AG04449 (cell line): ENCODE data around the gene GPBAR1.

Source experiments
- CTCF ChIA-PET: fragments of 350-600 bp; formaldehyde crosslinking; extraction: SDS; loops from one replicate; lab custom pipeline; 2021; ENCODE audit warnings: antibody characterized with exemption; lab: Yijun Ruan, JAX
- POLR2A ChIA-PET: fragments of 400-600, 350-600 bp; formaldehyde crosslinking; extraction: SDS; loops from one replicate; lab custom pipeline; 2020; ENCODE audit warnings: antibody characterized with exemption, inconsistent platforms; lab: Yijun Ruan, JAX
- DNase-seq: peaks from one replicate; pipeline ENCODE4 v3.0.0-alpha.2; 2010; ENCODE audit warnings: low read depth, low spot score
- H3K4me3 ChIP-seq: 2 replicates; pipeline ENCODE4 v1.5.1; 2011; ENCODE audit warnings: low read depth, mild to moderate bottlenecking, control low read depth, low read length
- CTCF ChIP-seq: IDR thresholded peaks from one replicate; pipeline ENCODE4 v1.5.1; 2011; ENCODE audit warnings: mild to moderate bottlenecking, moderate library complexity, low read length, control low read depth, inconsistent platforms; ENCODE audit not compliant: insufficient read depth; ENCODE audit errors: missing control alignments

The GPBAR1 gene

GRCh38 chr2:218290316-218291261 is 29.8 kb downstream of the GPBAR1 start:
- CTCF ChIA-PET = interaction anchor here (0.7 to 11.8 kb wide), 13 partner anchors 9 to 176 kb away, joined by 3 to 118 read pairs (median 4); partner anchors contain the start of genes AAMP, CATIP and PNKD
- POLR2A ChIA-PET = no interaction called here
- H3K4me3 ChIP-seq = peak overlapping the region; percentile 85
- no peak for DNase-seq
- no peak for TF ChIP-seq CTCF

- no peak for TF ChIP-seq CTCF
- POLR2A ChIA-PET = interaction anchor here (0.6 kb wide), 1 partner anchor 22 kb away, joined by 3 read pairs; the partner anchor contains the start of genes AAMP and PNKD
- no peak for DNase-seq
- CTCF ChIA-PET = interaction anchor here (1.3 to 11.8 kb wide), 12 partner anchors 8 to 396 kb away, joined by 3 to 118 read pairs (median 6); partner anchors contain the start of genes AAMP, CATIP and PNKD
- peak overlapping the region; percentile 85 for H3K4me3 ChIP-seq
Observed at GRCh38 chr2:218291318-218292047, 30.7 kb downstream of the GPBAR1 start.

GRCh38 chr2:218292048-218293014 is 31.5 kb downstream of the GPBAR1 start, which contains the start of gene TMBIM1:
TMBIM1 (minus strand) TSS chr2:218292503; CDS start chr2:218282141, 10,362 bp downstream.
- H3K4me3 ChIP-seq = peak within 1 kb of the TSS; percentile 85
- ChIA-PET POLR2A (interaction anchor here (0.6 kb wide), 1 partner anchor 22 kb away, joined by 3 read pairs; the partner anchor contains the start of genes AAMP and PNKD), CTCF (interaction anchor here (0.6 to 11.8 kb wide), 43 partner anchors 9 to 396 kb away, joined by 3 to 118 read pairs (median 4); partner anchors contain the start of genes AAMP, CATIP and PNKD)
- no peak for DNase-seq
- peak; percentile 64 for TF ChIP-seq CTCF

GRCh38 chr2:218293715-218294429 is 33.1 kb downstream of the GPBAR1 start:
- ChIA-PET POLR2A (no interaction called here), CTCF (interaction anchor here (0.8 to 11.8 kb wide), 10 partner anchors 11 to 110 kb away, joined by 3 to 118 read pairs (median 10); partner anchors contain the start of genes AAMP, CATIP and PNKD)
- no peak for TF ChIP-seq CTCF
- no peak overlapping the region for H3K4me3 ChIP-seq
- no peak for DNase-seq

GRCh38 chr2:218294430-218295022 is 33.7 kb downstream of the GPBAR1 start:
- no peak for DNase-seq
- H3K4me3 ChIP-seq = no peak overlapping the region
- ChIA-PET POLR2A (no interaction called here), CTCF (interaction anchor here (0.8 to 11.8 kb wide), 9 partner anchors 8 to 353 kb away, joined by 3 to 118 read pairs (median 9); partner anchors contain the start of genes AAMP, CATIP and PNKD)
- no peak for TF ChIP-seq CTCF
